Peyer's patch (tissue), 4 donors: ENCODE measurements around the gene TRPV4. TPM values are rescaled to one million over a fixed set of nuclear protein-coding genes. Genes with fewer than 3 reads are reported as not detected.

Experiments used
- DNase-seq, 3 donors: peaks; one replicate each; pipeline ENCODE4 v3.0.0-alpha.2; 2017 to 2019
- H3K27ac ChIP-seq, 4 donors: fragments of 200-600 bp; sonication (generic); one replicate each; pipeline ENCODE4 v1.5.1; 2016 to 2019
- H3K27me3 ChIP-seq, 2 donors: fragments of 200-600 bp; sonication (generic); one replicate each; pipeline ENCODE4 v1.5.1; 2019
- H3K36me3 ChIP-seq, 3 donors: fragments of 200-600 bp; sonication (generic); one replicate each; pipeline ENCODE4 v1.5.1; 2016 to 2019
- H3K4me1 ChIP-seq, 4 donors: fragments of 200-600 bp; sonication (generic); one replicate each; pipeline ENCODE4 v1.5.1; 2016 to 2019
- H3K4me3 ChIP-seq, 4 donors: fragments of 200-600 bp; sonication (generic); 1 replicate in 3 of 4; 2 replicates in 1 of 4; pipeline ENCODE4 v1.5.1; 2016 to 2019; ENCODE audit warnings: mild to moderate bottlenecking in 1 of 4
- H3K9me3 ChIP-seq, 4 donors: fragments of 200-600 bp; sonication (generic); one replicate each; pipeline ENCODE4 v1.5.1; 2016 to 2019; ENCODE audit warnings: mild to moderate bottlenecking in 1 of 4
- CTCF ChIP-seq, 6 experiments: fragments of 450-650 bp in 4 of 6; fragments of 200-600 bp in 2 of 6; sonication (generic) in 1 of 6; IDR thresholded peaks; one replicate each; pipeline ENCODE4 v1.5.1; 2017 to 2019; ENCODE audit warnings: antibody characterized with exemption in 6 of 6, mild to moderate bottlenecking in 3 of 6, moderate library complexity in 1 of 6
- POLR2A ChIP-seq, 2 donors: fragments of 450-650 bp; IDR thresholded peaks; one replicate each; pipeline ENCODE4 v1.5.1; 2017; ENCODE audit warnings: antibody characterized with exemption in 2 of 2, mild to moderate bottlenecking in 2 of 2, moderate library complexity in 2 of 2
- total RNA-seq, 4 donors: library from RNA; depleted of rRNA; stranded (reverse); fragments of >200 nt; gene quantifications; one replicate each; pipeline ENCODE4 v1.1.0, GENCODE V29; 2016

Gene TRPV4
- total RNA-seq, 4 donors from 2014 or later: 0.27 to 0.57 TPM; not detected in 2

- peaks cover 0 to 5% (median 0%) of the 10 kb centered on the region in 4 donors for H3K9me3 ChIP-seq
- H3K27me3 ChIP-seq: no peaks in the 10 kb centered on the region
- no peak overlapping the region for H3K27ac ChIP-seq
- no peaks in the 10 kb centered on the region for H3K4me1 ChIP-seq
- H3K4me3 ChIP-seq: no peak overlapping the region
- TF ChIP-seq POLR2A (IDR thresholded peaks at IDR 0.05) (no peak), CTCF (IDR thresholded peaks at IDR 0.05) (no peak)
- DNase-seq: no peak
- no peaks in the 10 kb centered on the region for H3K36me3 ChIP-seq
These were observed 49.8 kb downstream of the TRPV4 start for GRCh38 chr12:109783135-109783964.

- no peak for DNase-seq
- H3K4me3 ChIP-seq: no peak overlapping the region
- H3K27ac ChIP-seq: no peak overlapping the region
- H3K9me3 ChIP-seq: peaks cover 0 to 5% (median 0%) of the 10 kb centered on the region in 4 donors
- TF ChIP-seq CTCF (IDR thresholded peaks at IDR 0.05) (no peak), POLR2A (IDR thresholded peaks at IDR 0.05) (no peak)
- no peaks in the 10 kb centered on the region for H3K4me1 ChIP-seq
- H3K27me3 ChIP-seq: no peaks in the 10 kb centered on the region
- H3K36me3 ChIP-seq: no peaks in the 10 kb centered on the region
These were observed 50.9 kb downstream of the TRPV4 start for GRCh38 chr12:109782326-109782703.

DNA sequence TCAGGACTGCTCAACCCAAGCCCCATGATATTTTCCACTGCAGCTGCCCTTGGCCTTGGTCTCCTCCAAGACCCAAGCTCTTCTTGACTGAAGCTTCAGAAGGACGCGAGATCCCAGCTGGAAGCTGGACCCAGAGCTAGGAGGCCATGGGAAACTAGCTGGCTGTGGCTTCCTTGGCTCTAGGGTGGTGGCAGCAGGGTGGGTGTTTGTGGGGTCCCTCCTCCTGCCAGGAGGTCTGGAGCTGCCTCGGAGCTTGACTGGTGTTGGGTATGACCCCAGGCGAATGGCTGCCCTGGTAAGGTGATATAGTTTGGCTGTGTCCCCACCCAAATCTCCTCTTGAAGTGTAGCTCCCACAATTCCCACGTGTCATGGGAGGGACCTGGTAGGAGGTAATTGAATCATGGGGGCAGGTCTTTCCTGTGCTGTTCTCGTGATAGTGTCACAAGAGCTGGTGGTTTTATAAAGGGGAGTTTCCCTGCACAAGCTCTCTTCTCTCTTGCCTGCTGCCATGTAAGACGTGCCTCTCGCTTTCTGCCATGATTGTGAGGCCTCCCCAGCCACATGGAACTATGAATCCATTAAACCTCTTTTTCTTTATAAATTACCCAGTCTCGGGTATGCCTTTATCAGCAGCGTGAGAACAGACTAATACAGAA lies 51.4 kb downstream of the TRPV4 start:
- Histone ChIP-seq H3K27ac (no peak overlapping the region), H3K4me1 (no peaks in the 10 kb centered on the region), H3K9me3 (peaks cover 0 to 5% (median 0%) of the 10 kb centered on the region in 4 donors), H3K36me3 (no peaks in the 10 kb centered on the region), H3K27me3 (no peaks in the 10 kb centered on the region), H3K4me3 (no peak overlapping the region)
- no peak for DNase-seq
- TF ChIP-seq CTCF (IDR thresholded peaks at IDR 0.05) (no peak), POLR2A (IDR thresholded peaks at IDR 0.05) (no peak)

- TF ChIP-seq POLR2A (IDR thresholded peaks at IDR 0.05) (no peak), CTCF (IDR thresholded peaks at IDR 0.05) (peak in 3 of 6 experiments; percentile 3 to 22 (median 19))
- Histone ChIP-seq H3K4me3 (no peak overlapping the region), H3K27me3 (no peaks in the 10 kb centered on the region), H3K27ac (no peak overlapping the region), H3K9me3 (peaks cover 0 to 5% (median 0%) of the 10 kb centered on the region in 4 donors), H3K4me1 (no peaks in the 10 kb centered on the region), H3K36me3 (no peaks in the 10 kb centered on the region)
- no peak for DNase-seq
These were observed 53.8 kb downstream of the TRPV4 start for GRCh38 chr12:109779382-109779781.

DNA sequence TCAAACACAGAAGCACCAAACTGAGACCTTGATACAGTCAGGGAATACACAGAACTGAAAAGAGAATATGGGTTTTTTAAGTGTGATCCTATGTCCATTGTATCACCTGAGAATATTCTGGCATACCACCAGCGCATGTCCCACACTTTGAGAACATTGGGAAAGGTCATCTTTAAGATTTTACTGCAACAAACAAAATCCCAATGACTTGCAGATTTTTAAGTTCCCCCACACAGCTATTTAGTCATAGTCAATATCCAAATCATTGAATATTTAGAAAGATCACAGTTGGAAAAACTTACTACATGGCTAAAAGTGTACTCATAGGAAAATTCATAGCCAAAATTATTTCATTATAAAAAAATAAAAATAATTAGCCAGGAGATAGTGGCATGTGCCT lies 54.5 kb downstream of the TRPV4 start:
- H3K4me3 ChIP-seq: no peak overlapping the region
- DNase-seq: no peak
- H3K27me3 ChIP-seq: no peaks in the 10 kb centered on the region
- peaks cover 0 to 5% (median 0%) of the 10 kb centered on the region in 4 donors for H3K9me3 ChIP-seq
- no peak overlapping the region for H3K27ac ChIP-seq
- H3K36me3 ChIP-seq: no peaks in the 10 kb centered on the region
- no peaks in the 10 kb centered on the region for H3K4me1 ChIP-seq
- no peak for TF ChIP-seq POLR2A (IDR thresholded peaks at IDR 0.05)
- no peak for TF ChIP-seq CTCF (IDR thresholded peaks at IDR 0.05)
